DND-41 (cell line): ENCODE measurements around the gene RASL12.

Source experiments
- ATAC-seq: fragments of 200-7000 bp; cut with Tn5 transposase; 3 replicates; pipeline ENCODE4 v1.9.1; 2021; ENCODE audit warnings: low read depth; ENCODE audit not compliant: insufficient read depth
- DNase-seq: peaks from one replicate; pipeline ENCODE4 v3.0.0-alpha.2; 2020
- H2AFZ ChIP-seq: 2 replicates; pipeline ENCODE4 v1.6.0; 2012; ENCODE audit warnings: low read depth, low read length
- H3K27ac ChIP-seq: 2 replicates; pipeline ENCODE4 v1.5.1; 2012; ENCODE audit warnings: low read length, inconsistent platforms
- H3K27me3 ChIP-seq: fragments of 200-600 bp; sonication (generic); 2 replicates; pipeline ENCODE4 v1.6.0; 2012; ENCODE audit warnings: low read length, mild to moderate bottlenecking, inconsistent platforms; ENCODE audit not compliant: insufficient read depth, poor library complexity
- H3K36me3 ChIP-seq: 2 replicates; pipeline ENCODE4 v1.5.1; 2012; ENCODE audit warnings: low read length, inconsistent platforms; ENCODE audit not compliant: insufficient read depth
- H3K4me1 ChIP-seq: 2 replicates; pipeline ENCODE4 v1.5.1; 2012; ENCODE audit warnings: mild to moderate bottlenecking, low read length; ENCODE audit not compliant: insufficient read depth
- H3K4me2 ChIP-seq: 2 replicates; pipeline ENCODE4 v1.6.0; 2012; ENCODE audit warnings: mild to moderate bottlenecking, moderate library complexity, low read length, inconsistent platforms; ENCODE audit not compliant: insufficient read depth
- H3K4me3 ChIP-seq, 2 experiments: fragments of 200-600 bp in 1 of 2; shearing (Covaris generic) in 1 of 2; 2 replicates each; pipeline ENCODE4 v1.5.1; 2012 to 2016; ENCODE audit warnings: inconsistent platforms in 2 of 2, low read length in 2 of 2, mild to moderate bottlenecking in 2 of 2, low read depth in 1 of 2, moderate library complexity in 1 of 2
- H3K79me2 ChIP-seq: 2 replicates; pipeline ENCODE4 v1.6.0; 2012; ENCODE audit warnings: low read length, inconsistent platforms; ENCODE audit not compliant: insufficient read depth
- H3K9ac ChIP-seq: 2 replicates; pipeline ENCODE4 v1.6.0; 2012; ENCODE audit warnings: low read depth, mild to moderate bottlenecking, inconsistent platforms, low read length, moderate library complexity
- H3K9me3 ChIP-seq: 2 replicates; pipeline ENCODE4 v1.5.1; 2012; ENCODE audit warnings: low read length, moderate library complexity, mild to moderate bottlenecking, inconsistent platforms; ENCODE audit not compliant: insufficient read depth, severe bottlenecking
- H4K20me1 ChIP-seq: 2 replicates; pipeline ENCODE4 v1.6.0; 2012; ENCODE audit warnings: low read length; ENCODE audit not compliant: insufficient read depth
- EZH2 ChIP-seq: IDR thresholded peaks from 3 replicates; pipeline ENCODE4 v1.6.1; 2012; ENCODE audit warnings: borderline replicate concordance, low read depth, mild to moderate bottlenecking, moderate library complexity, low read length, inconsistent platforms; ENCODE audit not compliant: severe bottlenecking
- TF ChIP-seq, protein P1 (sequence below): IDR thresholded peaks from 2 replicates; pipeline ENCODE4 v1.5.1; 2012; ENCODE audit warnings: borderline replicate concordance, low read length, moderate library complexity, mild to moderate bottlenecking; ENCODE audit not compliant: poor library complexity, severe bottlenecking; ENCODE audit errors: extremely low read depth

RASL12 gene

DNA sequence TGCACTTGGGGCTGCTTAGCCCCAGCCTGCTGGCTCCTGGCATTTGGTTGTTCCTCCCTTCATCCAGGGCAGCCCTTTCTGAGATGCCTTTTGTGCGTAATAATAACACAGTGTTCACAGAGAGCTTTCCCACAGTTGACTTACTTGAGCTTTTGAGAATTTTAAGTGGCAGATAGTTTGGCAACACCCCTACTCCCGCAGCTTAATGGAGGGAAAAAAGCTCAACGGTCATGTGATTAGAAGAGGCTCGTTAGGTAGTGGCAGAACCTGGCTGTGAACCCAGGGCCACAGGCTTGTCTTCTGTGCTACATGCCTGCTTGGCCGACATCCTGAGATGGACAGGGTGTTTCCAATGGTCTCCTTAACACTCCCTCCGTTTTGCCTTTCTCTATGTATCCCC lies 13.5 kb upstream of the RASL12 start:
- TF ChIP-seq, protein P1, sequence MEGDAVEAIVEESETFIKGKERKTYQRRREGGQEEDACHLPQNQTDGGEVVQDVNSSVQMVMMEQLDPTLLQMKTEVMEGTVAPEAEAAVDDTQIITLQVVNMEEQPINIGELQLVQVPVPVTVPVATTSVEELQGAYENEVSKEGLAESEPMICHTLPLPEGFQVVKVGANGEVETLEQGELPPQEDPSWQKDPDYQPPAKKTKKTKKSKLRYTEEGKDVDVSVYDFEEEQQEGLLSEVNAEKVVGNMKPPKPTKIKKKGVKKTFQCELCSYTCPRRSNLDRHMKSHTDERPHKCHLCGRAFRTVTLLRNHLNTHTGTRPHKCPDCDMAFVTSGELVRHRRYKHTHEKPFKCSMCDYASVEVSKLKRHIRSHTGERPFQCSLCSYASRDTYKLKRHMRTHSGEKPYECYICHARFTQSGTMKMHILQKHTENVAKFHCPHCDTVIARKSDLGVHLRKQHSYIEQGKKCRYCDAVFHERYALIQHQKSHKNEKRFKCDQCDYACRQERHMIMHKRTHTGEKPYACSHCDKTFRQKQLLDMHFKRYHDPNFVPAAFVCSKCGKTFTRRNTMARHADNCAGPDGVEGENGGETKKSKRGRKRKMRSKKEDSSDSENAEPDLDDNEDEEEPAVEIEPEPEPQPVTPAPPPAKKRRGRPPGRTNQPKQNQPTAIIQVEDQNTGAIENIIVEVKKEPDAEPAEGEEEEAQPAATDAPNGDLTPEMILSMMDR, result no peak
- TF ChIP-seq EZH2, result no peak
- Histone ChIP-seq H2AFZ (no peak overlapping the region), H3K9me3 (no peaks in the 10 kb centered on the region), H3K4me1 (peaks cover 15% of the 10 kb centered on the region), H4K20me1 (no peaks in the 10 kb centered on the region), H3K27me3 (peaks cover 4% of the 10 kb centered on the region), H3K79me2 (no peaks in the 10 kb centered on the region), H3K4me3 (no peak overlapping the region), H3K4me2 (no peak overlapping the region), H3K27ac (no peak overlapping the region), H3K36me3 (no peaks in the 10 kb centered on the region), H3K9ac (no peak overlapping the region)
- DNase-seq (no peak), ATAC-seq (no peak)

DNA sequence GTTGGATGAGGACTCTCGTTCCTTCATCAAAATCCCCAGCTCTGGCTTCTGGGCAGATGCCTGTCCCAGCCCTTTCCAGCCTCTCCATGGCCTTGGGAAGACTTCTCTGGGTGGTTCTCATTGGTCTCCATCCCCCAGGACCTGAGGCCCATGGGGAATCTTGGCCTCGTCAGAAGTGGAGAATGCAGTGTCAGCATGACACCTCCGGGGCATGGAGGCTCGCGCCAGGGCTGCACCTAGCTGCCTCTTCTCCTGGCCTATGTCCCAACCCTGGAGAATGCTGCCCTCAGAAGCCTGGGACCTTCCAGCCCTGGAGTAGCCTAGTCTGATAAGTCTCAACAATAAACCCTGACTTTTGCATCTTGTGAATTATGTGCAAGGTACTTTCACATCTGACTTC lies 11.8 kb upstream of the RASL12 start:
- Histone ChIP-seq H3K36me3 (no peaks in the 10 kb centered on the region), H3K4me1 (peaks cover 15% of the 10 kb centered on the region), H3K27ac (no peak overlapping the region), H3K27me3 (no peaks in the 10 kb centered on the region), H3K4me3 (no peak overlapping the region), H3K79me2 (no peaks in the 10 kb centered on the region), H4K20me1 (no peaks in the 10 kb centered on the region), H3K9me3 (no peaks in the 10 kb centered on the region), H3K9ac (no peak overlapping the region), H3K4me2 (no peak overlapping the region), H2AFZ (no peak overlapping the region)
- ATAC-seq, result no peak
- TF ChIP-seq, protein P1, result no peak
- no peak for TF ChIP-seq EZH2
- DNase-seq, result no peak

DNA sequence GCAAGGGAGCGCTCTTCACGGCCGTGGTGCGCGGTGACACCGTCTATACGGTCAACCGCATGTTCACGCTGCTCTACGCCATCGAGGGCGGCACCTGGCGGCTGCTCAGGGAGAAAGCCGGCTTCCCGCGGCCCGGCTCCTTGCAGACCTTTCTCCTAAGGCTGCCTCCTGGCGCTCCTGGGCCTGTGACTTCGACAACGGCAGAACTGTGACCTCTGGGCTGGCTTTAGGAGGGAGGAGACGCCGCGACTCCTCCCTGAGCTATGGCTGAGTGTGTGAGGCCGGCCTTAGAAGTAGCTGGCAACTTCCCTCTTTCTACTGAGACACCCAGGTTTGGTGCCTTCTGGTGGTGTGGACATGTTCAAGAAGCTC lies 10.2 kb upstream of the RASL12 start:
- Histone ChIP-seq H3K4me2 (no peak overlapping the region), H3K4me1 (peaks cover 13% of the 10 kb centered on the region)
- ATAC-seq, result no peak

More for the DNA sequence above, 10.2 kb upstream of the RASL12 start:
- Histone ChIP-seq H3K27ac (no peak overlapping the region), H3K4me3 (no peak overlapping the region), H3K9me3 (no peaks in the 10 kb centered on the region), H3K9ac (no peak overlapping the region), H4K20me1 (no peaks in the 10 kb centered on the region), H3K27me3 (no peaks in the 10 kb centered on the region), H3K79me2 (no peaks in the 10 kb centered on the region), H3K36me3 (no peaks in the 10 kb centered on the region), H2AFZ (no peak overlapping the region)
- TF ChIP-seq, protein P1, result no peak
- TF ChIP-seq EZH2, result no peak
- DNase-seq, result no peak
